ENCODE measurements around the gene VPS37C. TPM values are rescaled to one million over a fixed set of nuclear protein-coding genes. Genes with fewer than 3 reads are reported as not detected.
"Not testable (repeated sequence)": the region's sequence is repeated elsewhere in the genome, so short reads cannot be mapped to it uniquely, and the experiment has no call there.

VPS37C gene
- total RNA-seq, 6 experiments from 2014 or later = 14.6 to 17.0 (median 16.0) TPM

DNA sequence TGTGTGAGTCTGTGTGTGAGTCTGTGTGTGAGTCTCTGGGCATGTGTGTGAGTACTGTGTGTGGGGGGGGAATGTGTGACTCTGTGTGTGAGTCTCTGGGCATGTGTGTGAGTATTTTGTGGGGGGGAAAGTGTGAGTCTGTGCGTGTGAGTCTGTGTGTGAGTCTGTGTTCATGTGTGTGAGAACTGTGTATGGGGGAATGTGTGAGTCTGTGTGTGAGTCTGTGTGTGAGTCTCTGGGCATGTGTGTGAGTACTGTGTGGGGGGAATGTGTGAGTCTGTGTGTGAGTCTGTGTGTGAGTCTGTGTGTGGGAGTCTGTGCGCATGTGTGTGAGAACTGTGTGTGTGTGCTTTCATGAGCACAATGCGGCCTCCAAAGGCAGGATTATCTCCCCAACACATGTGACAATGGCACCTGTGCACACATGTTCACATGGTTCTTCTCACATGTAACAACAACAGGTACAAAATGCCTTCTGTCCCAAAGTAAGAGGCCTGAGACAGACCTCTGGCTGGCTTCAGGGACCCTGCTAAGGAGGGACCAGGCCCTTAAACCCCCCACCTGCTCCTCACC is 57.3 kb downstream of the VPS37C start:
- Mint-ChIP-seq H3K9me3 (no peaks in the 10 kb centered on the region), H3K4me3 (no peak overlapping the region), H3K27me3 (ENCODE audit: insufficient read depth) (peaks cover 15% of the 10 kb centered on the region), H3K36me3 (ENCODE audit: low read depth) (no peaks in the 10 kb centered on the region), H3K4me1 (ENCODE audit: low read depth) (no peaks in the 10 kb centered on the region), H3K27ac (no peak overlapping the region)
- no peak for DNase-seq
- TF ChIP-seq, protein P1, sequence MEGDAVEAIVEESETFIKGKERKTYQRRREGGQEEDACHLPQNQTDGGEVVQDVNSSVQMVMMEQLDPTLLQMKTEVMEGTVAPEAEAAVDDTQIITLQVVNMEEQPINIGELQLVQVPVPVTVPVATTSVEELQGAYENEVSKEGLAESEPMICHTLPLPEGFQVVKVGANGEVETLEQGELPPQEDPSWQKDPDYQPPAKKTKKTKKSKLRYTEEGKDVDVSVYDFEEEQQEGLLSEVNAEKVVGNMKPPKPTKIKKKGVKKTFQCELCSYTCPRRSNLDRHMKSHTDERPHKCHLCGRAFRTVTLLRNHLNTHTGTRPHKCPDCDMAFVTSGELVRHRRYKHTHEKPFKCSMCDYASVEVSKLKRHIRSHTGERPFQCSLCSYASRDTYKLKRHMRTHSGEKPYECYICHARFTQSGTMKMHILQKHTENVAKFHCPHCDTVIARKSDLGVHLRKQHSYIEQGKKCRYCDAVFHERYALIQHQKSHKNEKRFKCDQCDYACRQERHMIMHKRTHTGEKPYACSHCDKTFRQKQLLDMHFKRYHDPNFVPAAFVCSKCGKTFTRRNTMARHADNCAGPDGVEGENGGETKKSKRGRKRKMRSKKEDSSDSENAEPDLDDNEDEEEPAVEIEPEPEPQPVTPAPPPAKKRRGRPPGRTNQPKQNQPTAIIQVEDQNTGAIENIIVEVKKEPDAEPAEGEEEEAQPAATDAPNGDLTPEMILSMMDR (IDR thresholded peaks at IDR 0.05) = no peak

DNA sequence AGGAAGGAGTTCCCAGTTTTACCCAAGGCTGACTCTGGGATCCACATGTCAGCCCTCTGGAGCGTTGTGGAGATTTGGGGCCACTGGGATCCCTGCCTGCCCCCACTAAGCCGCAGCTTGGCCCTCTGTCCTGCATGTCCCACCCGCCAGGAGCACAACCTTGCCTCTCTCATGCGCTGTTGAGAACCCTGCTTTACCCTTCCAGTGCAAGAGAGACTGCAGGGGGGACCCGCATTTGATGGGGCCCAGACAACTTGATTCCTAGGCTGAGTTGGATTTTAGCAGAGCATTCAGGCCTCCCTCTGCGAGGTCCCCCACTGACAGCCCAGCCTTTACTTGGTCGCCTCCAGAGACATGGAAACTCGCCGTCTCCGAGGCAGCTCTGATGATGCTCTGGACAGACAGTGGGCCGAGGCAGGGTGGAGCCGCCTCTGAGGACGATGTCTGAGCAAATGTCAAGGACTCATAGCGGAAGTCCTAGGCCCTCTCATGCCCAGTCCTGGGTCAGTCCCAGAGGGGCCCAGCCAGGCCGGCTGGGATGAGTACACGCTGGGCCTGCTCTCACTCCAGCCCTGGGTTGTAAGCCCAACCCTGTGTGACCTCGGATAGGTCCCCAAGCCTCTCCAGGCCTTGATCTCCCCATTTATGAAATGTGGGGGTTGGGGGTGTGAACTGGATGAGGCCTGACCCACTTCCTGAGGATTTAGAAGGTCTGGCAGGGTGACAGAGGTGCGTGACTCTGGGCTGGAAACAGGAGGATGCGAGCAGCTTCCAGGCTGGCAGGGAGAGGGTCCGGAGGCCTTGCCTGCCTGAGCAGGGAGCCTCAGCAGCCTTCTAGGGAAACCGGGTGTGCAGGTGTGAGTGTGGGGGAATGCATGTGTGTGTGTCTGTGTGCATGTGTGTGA is 58.3 kb downstream of the VPS37C start:
- no peaks in the 10 kb centered on the region for H3K9me3 Mint-ChIP-seq
- H3K36me3 Mint-ChIP-seq (ENCODE audit: low read depth) = no peaks in the 10 kb centered on the region
- no peak overlapping the region for H3K27ac Mint-ChIP-seq
- H3K4me1 Mint-ChIP-seq (ENCODE audit: low read depth) = no peaks in the 10 kb centered on the region
- peaks cover 13% of the 10 kb centered on the region for H3K27me3 Mint-ChIP-seq (ENCODE audit: insufficient read depth)
- no peak overlapping the region for H3K4me3 Mint-ChIP-seq
- TF ChIP-seq, protein P1 (IDR thresholded peaks at IDR 0.05) = no peak
- no peak for DNase-seq

DNA sequence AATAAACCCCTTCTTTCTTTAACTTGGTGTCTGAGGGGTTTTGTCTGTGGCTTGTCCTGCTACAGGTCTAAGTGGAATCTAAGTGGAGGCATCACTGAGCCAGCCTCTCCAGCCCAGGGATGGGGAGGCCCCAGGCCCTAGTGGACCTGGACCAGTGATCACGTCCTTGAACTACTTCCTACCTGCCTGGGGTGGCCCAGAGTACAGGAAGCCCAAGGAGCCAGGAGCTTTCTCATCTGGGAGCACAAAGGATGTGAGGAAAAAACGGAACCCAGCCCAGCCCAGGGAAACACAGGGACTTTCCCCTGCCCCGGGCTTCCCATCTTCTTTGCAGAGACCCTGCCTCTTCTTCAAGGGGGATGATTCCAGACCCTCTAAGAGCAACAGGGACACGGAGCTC is 62.4 kb downstream of the VPS37C start:
- Mint-ChIP-seq H3K4me3 (no peak overlapping the region), H3K9me3 (peaks cover 1% of the 10 kb centered on the region; the same call in 1 of the 2 replicates), H3K27me3 (ENCODE audit: insufficient read depth) (peaks cover 26% of the 10 kb centered on the region), H3K4me1 (ENCODE audit: low read depth) (no peaks in the 10 kb centered on the region), H3K36me3 (ENCODE audit: low read depth) (no peaks in the 10 kb centered on the region), H3K27ac (no peak overlapping the region)
- DNase-seq = no peak
- TF ChIP-seq, protein P1 (IDR thresholded peaks at IDR 0.05) = no peak

DNA sequence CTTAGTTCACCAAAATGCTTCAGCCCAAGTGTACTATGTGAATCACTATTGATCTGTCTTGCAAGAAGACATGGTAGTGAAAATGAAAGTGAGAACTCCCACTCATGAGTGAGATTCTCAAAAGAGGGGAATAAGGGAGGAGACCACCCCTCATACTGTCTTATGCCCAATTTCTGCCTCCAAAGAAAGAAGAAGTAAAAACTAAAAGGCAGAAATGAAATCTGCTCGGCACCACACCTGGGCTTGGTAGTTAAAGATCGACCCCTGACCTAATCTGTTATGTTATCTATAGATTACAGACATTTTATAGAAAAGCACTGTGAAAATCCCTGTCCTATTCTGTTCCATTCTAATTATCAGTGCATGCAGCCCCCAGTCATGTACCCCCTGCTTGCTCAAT is 63.0 kb downstream of the VPS37C start:
- not testable (repeated sequence) for DNase-seq; H3K9me3 Mint-ChIP-seq; H3K4me3 Mint-ChIP-seq; H3K27ac Mint-ChIP-seq; H3K36me3 Mint-ChIP-seq (ENCODE audit: low read depth); H3K4me1 Mint-ChIP-seq (ENCODE audit: low read depth)
- H3K27me3 Mint-ChIP-seq (ENCODE audit: insufficient read depth) = peaks cover 30% of the 10 kb centered on the region

DNA sequence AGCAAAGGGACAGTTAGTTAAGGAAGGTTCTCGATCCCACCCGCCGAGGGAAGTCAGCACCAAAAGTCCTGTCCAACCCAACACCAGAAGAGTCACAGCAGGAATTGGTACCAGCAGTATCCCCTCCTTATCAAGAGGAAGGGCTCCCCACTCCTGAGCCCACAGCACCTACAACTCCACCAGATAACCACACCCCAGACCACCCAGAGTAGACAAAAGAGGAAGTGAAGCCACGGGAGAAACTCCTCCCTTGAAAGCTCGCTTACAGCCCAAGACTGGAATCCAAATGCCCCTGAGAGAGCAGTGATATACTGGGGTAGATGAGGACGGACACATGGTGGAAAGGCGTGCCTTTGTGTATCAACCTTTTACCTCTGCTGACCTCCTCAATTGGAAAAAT is 66.2 kb downstream of the VPS37C start:
- no peak overlapping the region for H3K27ac Mint-ChIP-seq
- peaks cover 49% of the 10 kb centered on the region for H3K27me3 Mint-ChIP-seq (ENCODE audit: insufficient read depth)
- H3K9me3 Mint-ChIP-seq = peaks cover 5% of the 10 kb centered on the region
- H3K4me1 Mint-ChIP-seq (ENCODE audit: low read depth) = no peaks in the 10 kb centered on the region
- H3K36me3 Mint-ChIP-seq (ENCODE audit: low read depth) = no peaks in the 10 kb centered on the region
- no peak overlapping the region for H3K4me3 Mint-ChIP-seq
- DNase-seq = no peak
- TF ChIP-seq, protein P1 (IDR thresholded peaks at IDR 0.05) = no peak

DNA sequence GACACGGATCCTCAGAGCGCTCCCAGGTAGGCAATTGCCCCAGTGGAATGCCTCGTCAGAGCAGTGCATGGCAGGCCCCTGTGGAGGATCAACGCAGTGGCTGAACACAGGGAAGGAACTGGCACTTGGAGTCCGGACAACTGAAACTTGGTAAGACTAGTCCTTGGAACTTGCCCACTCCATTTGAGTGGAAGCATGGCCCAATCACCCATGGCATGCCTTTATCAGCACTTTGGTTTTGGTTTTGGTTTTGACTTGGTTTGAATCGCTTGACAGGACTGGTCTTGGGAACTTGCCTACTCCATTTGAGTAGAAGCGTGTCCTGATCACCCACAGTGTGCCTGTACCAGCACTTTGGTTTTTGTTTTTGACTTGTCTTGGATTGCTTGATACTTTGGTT is 67.1 kb downstream of the VPS37C start:
- not testable (repeated sequence) for H3K27ac Mint-ChIP-seq; H3K4me1 Mint-ChIP-seq (ENCODE audit: low read depth); H3K36me3 Mint-ChIP-seq (ENCODE audit: low read depth); H3K9me3 Mint-ChIP-seq; DNase-seq; H3K4me3 Mint-ChIP-seq
- peaks cover 51% of the 10 kb centered on the region for H3K27me3 Mint-ChIP-seq (ENCODE audit: insufficient read depth)

Data from HFFc6 (cell line).